Endothelial cell of umbilical vein (primary cell): ENCODE results near the gene EFCC1. TPM values are rescaled to one million over a fixed set of nuclear protein-coding genes. Genes with fewer than 3 reads are reported as not detected.
"Not testable (repeated sequence)": the region's sequence is repeated elsewhere in the genome, so short reads cannot be mapped to it uniquely, and the experiment has no call there.

ENCODE experiments used
- BruUV-seq: library from RNA; stranded (reverse); fragments of 400-500 nt; replicated peaks from 2 replicates; lab custom pipeline; 2021; lab: Mats Ljungman, UMichigan
- CTCF ChIA-PET: fragments of 300-600, 350-600 bp; sonication (Branson Sonifier 250); formaldehyde crosslinking; loops from one replicate; lab custom pipeline; 2021; ENCODE audit warnings: antibody characterized with exemption, inconsistent platforms; lab: Charles Lee
- POLR2A ChIA-PET: fragments of 300-600, 350-600 bp; sonication (Branson Sonifier 250); formaldehyde crosslinking; loops from one replicate; lab custom pipeline; 2021; ENCODE audit warnings: antibody characterized with exemption, inconsistent platforms; lab: Charles Lee
- DNase-seq: peaks from one replicate; pipeline ENCODE4 v3.0.0-alpha.2; 2011; ENCODE audit warnings: low read depth, low spot score
- FAIRE-seq: peaks from 2 replicates; lab custom pipeline; 2011; peaks lifted over from hg19 to GRCh38; lab: Jason Lieb, UNC
- H2AFZ ChIP-seq: 2 replicates; pipeline ENCODE4 v1.6.0; 2012; ENCODE audit warnings: low read depth, low read length, control low read depth, inconsistent platforms
- H3K27ac ChIP-seq: 2 replicates; pipeline ENCODE4 v1.5.1; 2011; ENCODE audit warnings: low read depth, mild to moderate bottlenecking, control low read depth, low read length, moderate library complexity; ENCODE audit not compliant: insufficient read depth
- H3K27me3 ChIP-seq, 2 experiments: 2 replicates each; pipeline versions ENCODE4 v1.6.0 to v1.6.1; 2011; ENCODE audit warnings: low read length in 2 of 2, mixed read lengths in 1 of 2; ENCODE audit not compliant: control insufficient read depth in 2 of 2, insufficient read depth in 2 of 2
- H3K36me3 ChIP-seq, 2 experiments: 2 replicates in 1 of 2; 3 replicates in 1 of 2; pipeline ENCODE4 v1.5.1; 2011; ENCODE audit warnings: low read length in 2 of 2, mild to moderate bottlenecking in 1 of 2, moderate library complexity in 1 of 2; ENCODE audit not compliant: control insufficient read depth in 2 of 2, insufficient read depth in 2 of 2; ENCODE audit errors: extremely low read depth in 1 of 2
- H3K4me1 ChIP-seq: 3 replicates; pipeline ENCODE4 v1.5.1; 2011; ENCODE audit warnings: mild to moderate bottlenecking, low read length; ENCODE audit not compliant: control insufficient read depth, insufficient read depth; ENCODE audit errors: extremely low read depth
- H3K4me2 ChIP-seq: 2 replicates; pipeline ENCODE4 v1.6.1; 2011; ENCODE audit warnings: low read length, control low read depth, mixed read lengths; ENCODE audit not compliant: insufficient read depth
- H3K4me3 ChIP-seq, 3 experiments: fragments of 200-600 bp in 1 of 3; sonication (generic), shearing (Covaris generic) in 1 of 3; replicated peaks in 1 of 3; 2 replicates each; pipeline ENCODE4 v1.5.1; 2011 to 2016; ENCODE audit warnings: control low read depth in 3 of 3, low read length in 3 of 3, mild to moderate bottlenecking in 2 of 3, inconsistent platforms in 1 of 3, low read depth in 1 of 3, moderate library complexity in 1 of 3; ENCODE audit not compliant: insufficient read depth in 1 of 3
- H3K79me2 ChIP-seq: 2 replicates; pipeline ENCODE4 v1.6.0; 2012; ENCODE audit warnings: low read length, inconsistent platforms; ENCODE audit not compliant: control insufficient read depth, insufficient read depth
- H3K9ac ChIP-seq: replicated peaks from 2 replicates; pipeline ENCODE3; 2011; ENCODE audit warnings: low read length, control low read depth; ENCODE audit not compliant: insufficient read depth; ENCODE audit errors: extremely low read depth
- H3K9me1 ChIP-seq: replicated peaks from 3 replicates; pipeline ENCODE4 v1.6.0; 2011; ENCODE audit warnings: mild to moderate bottlenecking, low read length; ENCODE audit not compliant: control insufficient read depth, insufficient read depth; ENCODE audit errors: extremely low read depth
- H3K9me3 ChIP-seq: replicated peaks from 2 replicates; pipeline ENCODE4 v1.5.1; 2012; ENCODE audit warnings: low read length, inconsistent platforms; ENCODE audit not compliant: control insufficient read depth, insufficient read depth
- H4K20me1 ChIP-seq: replicated peaks from 2 replicates; pipeline ENCODE3; 2011; ENCODE audit warnings: mild to moderate bottlenecking, low read length; ENCODE audit not compliant: control insufficient read depth, insufficient read depth; ENCODE audit errors: extremely low read depth
- EZH2 ChIP-seq: IDR thresholded peaks from 2 replicates; pipeline ENCODE4 v1.6.1; 2012; ENCODE audit warnings: borderline replicate concordance, low read depth, mild to moderate bottlenecking, moderate library complexity, low read length, inconsistent platforms; ENCODE audit not compliant: severe bottlenecking
- FOS ChIP-seq: IDR thresholded peaks from 2 replicates; pipeline ENCODE4 v1.6.1; 2011; ENCODE audit warnings: mild to moderate bottlenecking, low read length, moderate library complexity, borderline replicate concordance; ENCODE audit not compliant: insufficient read depth
- MYC ChIP-seq: IDR thresholded peaks from one replicate; pipeline ENCODE4 v1.6.1; 2011; ENCODE audit warnings: mild to moderate bottlenecking, low read depth, low read length
- POLR2A ChIP-seq: IDR thresholded peaks from 2 replicates; pipeline ENCODE4 v1.6.1; 2012; ENCODE audit warnings: low read depth, mild to moderate bottlenecking, control low read depth, low read length
- dilution Hi-C: fragments of 300-500 bp; cut with MboI; formaldehyde crosslinking; loops from one replicate; pipeline ENCODE4 v1.15.0; 2019; ENCODE audit warnings: low sequenced_read_pairs; ENCODE audit not compliant: extremely low pct_ligation_motif_present
- intact Hi-C: fragments of 100-400 bp; cut with micrococcal nuclease; formaldehyde crosslinking; loops from one replicate; pipeline ENCODE4 v1.10.0; 2022
- polyA plus RNA-seq, 4 experiments: library from polyadenylated mRNA; depleted of rRNA in 3 of 4; stranded (reverse) in 3 of 4; unstranded in 1 of 4; fragments of >200 nt; gene quantifications; 2 replicates each; pipeline versions ENCODE4 v1.2.1 to v1.2.3, GENCODE V29; 2011 to 2012; ENCODE audit warnings: missing spikeins in 1 of 4
- total RNA-seq: library from RNA; stranded (reverse); gene quantifications from 2 replicates; pipeline ENCODE4 v1.2.3, GENCODE V29; 2021
- TF ChIP-seq, protein P1 (sequence below), 2 donors: IDR thresholded peaks; 1 replicate in 1 of 2; 2 replicates in 1 of 2; pipeline ENCODE4 v1.5.1; 2011; ENCODE audit warnings: low read length in 2 of 2, mild to moderate bottlenecking in 2 of 2, moderate library complexity in 2 of 2, control low read depth in 1 of 2, inconsistent platforms in 1 of 2, low read depth in 1 of 2; ENCODE audit not compliant: insufficient read depth in 1 of 2; ENCODE audit errors: extremely low read depth in 1 of 2

The EFCC1 gene
- total and polyA plus RNA-seq, 2 donors (not counting 3 experiments of a cell fraction or from before 2014, with no cell fraction given) = 0.73 to 1.3 TPM

DNA sequence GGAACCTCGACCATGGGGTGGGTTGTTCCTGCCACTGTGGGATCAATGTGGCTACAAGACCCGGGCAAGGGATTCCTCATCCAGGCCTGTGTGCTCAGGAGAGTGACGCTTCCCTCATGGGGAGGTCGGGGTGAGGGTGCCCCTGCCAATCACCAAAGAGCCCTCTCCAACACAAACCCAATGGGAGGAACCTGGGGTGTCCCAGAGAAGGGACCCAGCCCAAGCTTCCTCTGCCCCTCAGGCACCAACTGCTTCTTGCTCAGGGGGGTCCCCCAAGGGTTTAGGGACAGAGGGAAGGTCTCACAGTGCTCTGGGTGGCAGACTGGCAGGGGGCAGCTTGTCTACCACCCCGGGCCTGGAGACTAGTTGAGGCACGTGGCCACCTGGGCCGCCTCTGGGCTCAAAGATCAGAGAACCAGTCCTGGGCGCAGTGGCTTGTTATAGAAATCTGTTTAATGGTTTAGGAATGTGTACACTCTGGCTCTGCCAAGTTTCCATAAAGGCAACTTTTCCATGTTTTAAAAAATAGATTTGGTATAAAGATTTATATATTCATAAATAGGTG lies 86.1 kb downstream of the EFCC1 start:
- Histone ChIP-seq H4K20me1 (no peaks in the 10 kb centered on the region), H3K9ac (no peak overlapping the region), H3K36me3 (peaks cover 0 to under 1% of the 10 kb centered on the region in 2 experiments), H3K4me2 (no peak overlapping the region), H3K4me3 (no peak overlapping the region), H3K4me1 (peaks cover 3% of the 10 kb centered on the region), H3K9me1 (no peaks in the 10 kb centered on the region), H3K27ac (peak overlapping the region; percentile 11), H2AFZ (no peak overlapping the region), H3K9me3 (no peaks in the 10 kb centered on the region), H3K79me2 (no peaks in the 10 kb centered on the region), H3K27me3 (no peaks in the 10 kb centered on the region)
- no TSS peak for BruUV-seq
- CTCF ChIA-PET = interaction anchor here (0.7 to 1.3 kb wide), 4 partner anchors 34 to 117 kb away, joined by 3 to 13 read pairs (median 6); no protein-coding TSS in a partner anchor
- dilution Hi-C loops = no loop called here
- intact Hi-C loops = loop anchor here (2.0 kb wide), 1 partner anchor 116 kb away; no protein-coding TSS in a partner anchor
- DNase-seq (peak; percentile 57), FAIRE-seq (no peak)
- POLR2A ChIA-PET = interaction anchor here (0.7 kb wide), 1 partner anchor 34 kb away, joined by 6 read pairs; no protein-coding TSS in a partner anchor
- TF ChIP-seq FOS (no peak), POLR2A (no peak), EZH2 (no peak), MYC (no peak)
- TF ChIP-seq, protein P1, sequence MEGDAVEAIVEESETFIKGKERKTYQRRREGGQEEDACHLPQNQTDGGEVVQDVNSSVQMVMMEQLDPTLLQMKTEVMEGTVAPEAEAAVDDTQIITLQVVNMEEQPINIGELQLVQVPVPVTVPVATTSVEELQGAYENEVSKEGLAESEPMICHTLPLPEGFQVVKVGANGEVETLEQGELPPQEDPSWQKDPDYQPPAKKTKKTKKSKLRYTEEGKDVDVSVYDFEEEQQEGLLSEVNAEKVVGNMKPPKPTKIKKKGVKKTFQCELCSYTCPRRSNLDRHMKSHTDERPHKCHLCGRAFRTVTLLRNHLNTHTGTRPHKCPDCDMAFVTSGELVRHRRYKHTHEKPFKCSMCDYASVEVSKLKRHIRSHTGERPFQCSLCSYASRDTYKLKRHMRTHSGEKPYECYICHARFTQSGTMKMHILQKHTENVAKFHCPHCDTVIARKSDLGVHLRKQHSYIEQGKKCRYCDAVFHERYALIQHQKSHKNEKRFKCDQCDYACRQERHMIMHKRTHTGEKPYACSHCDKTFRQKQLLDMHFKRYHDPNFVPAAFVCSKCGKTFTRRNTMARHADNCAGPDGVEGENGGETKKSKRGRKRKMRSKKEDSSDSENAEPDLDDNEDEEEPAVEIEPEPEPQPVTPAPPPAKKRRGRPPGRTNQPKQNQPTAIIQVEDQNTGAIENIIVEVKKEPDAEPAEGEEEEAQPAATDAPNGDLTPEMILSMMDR (IDR thresholded peaks at IDR 0.05; ENCODE audit: extremely low read depth in 1 of 2, insufficient read depth in 1 of 2, low read depth in 1 of 2, low read length in 2 of 2) = no peak

DNA sequence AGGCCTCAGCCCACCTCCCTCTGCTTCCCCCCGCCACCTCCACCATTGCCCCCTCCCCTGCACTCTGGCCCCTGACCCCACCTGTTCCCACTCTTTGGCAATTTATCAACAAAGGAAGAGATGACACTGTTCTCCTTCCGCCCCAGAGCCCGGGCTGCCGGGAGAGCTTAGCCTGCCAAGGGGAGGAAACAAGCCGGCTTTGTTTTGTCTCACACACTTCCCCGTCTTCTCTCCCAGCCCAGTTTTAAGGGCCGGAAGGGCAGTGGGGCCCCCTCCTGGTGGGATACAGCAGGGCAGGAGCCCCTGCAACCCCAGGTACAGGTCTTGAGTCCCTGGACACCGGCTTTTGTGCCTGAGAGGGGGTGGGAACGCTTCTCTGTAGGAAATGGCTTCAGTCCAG lies 86.8 kb downstream of the EFCC1 start:
- H3K79me2 ChIP-seq, H3K36me3 ChIP-seq, H4K20me1 ChIP-seq, H3K9me1 ChIP-seq, H3K9me3 ChIP-seq, dilution Hi-C loops, H3K4me1 ChIP-seq, POLR2A ChIA-PET, H3K4me3 ChIP-seq, H2AFZ ChIP-seq, H3K9ac ChIP-seq, H3K27me3 ChIP-seq, H3K27ac ChIP-seq, H3K4me2 ChIP-seq: not testable (repeated sequence)
- peak; percentile 99 for FAIRE-seq
- CTCF ChIA-PET = interaction anchor here (1.3 kb wide), 1 partner anchor 117 kb away, joined by 13 read pairs; no protein-coding TSS in a partner anchor
- intact Hi-C loops = loop anchor here (2.0 kb wide), 1 partner anchor 117 kb away; no protein-coding TSS in a partner anchor
- DNase-seq = peak; percentile 71
- BruUV-seq = TSS peak; percentile 17

DNA sequence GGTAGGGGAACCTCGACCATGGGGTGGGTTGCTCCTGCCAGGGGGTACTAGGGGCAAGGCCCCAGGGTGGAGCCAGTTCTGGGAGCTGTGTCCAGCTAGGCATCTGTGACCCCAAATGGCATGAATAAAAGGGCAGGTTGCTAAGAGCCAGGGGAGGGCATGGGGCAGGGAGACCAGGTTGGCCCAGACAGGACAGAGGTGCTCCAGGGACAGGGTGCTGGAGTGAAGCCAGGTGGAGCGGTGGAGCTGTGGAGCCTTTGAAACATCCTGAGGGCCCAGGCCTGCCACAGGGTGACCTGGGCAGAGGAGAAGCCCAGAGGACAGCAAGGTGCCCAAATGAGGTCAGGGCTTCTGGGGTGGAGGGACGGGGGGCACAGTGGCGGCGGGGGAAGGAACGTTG lies 87.2 kb downstream of the EFCC1 start:
- dilution Hi-C loops, POLR2A ChIA-PET: not testable (repeated sequence)

More for the DNA sequence above, 87.2 kb downstream of the EFCC1 start:
- H3K9ac ChIP-seq, H3K9me1 ChIP-seq, H3K27ac ChIP-seq, DNase-seq, H2AFZ ChIP-seq, H3K4me3 ChIP-seq, H4K20me1 ChIP-seq, FAIRE-seq, H3K4me2 ChIP-seq, H3K79me2 ChIP-seq, intact Hi-C loops, H3K4me1 ChIP-seq, H3K9me3 ChIP-seq, CTCF ChIA-PET, H3K36me3 ChIP-seq, H3K27me3 ChIP-seq, BruUV-seq: not testable (repeated sequence)
